ENCODE data around the gene P2RY1. TPM values are rescaled to one million over a fixed set of nuclear protein-coding genes. Genes with fewer than 3 reads are reported as not detected.

P2RY1 gene
- total RNA-seq, 1 experiment from 2014 or later, result 6.3 TPM

DNA sequence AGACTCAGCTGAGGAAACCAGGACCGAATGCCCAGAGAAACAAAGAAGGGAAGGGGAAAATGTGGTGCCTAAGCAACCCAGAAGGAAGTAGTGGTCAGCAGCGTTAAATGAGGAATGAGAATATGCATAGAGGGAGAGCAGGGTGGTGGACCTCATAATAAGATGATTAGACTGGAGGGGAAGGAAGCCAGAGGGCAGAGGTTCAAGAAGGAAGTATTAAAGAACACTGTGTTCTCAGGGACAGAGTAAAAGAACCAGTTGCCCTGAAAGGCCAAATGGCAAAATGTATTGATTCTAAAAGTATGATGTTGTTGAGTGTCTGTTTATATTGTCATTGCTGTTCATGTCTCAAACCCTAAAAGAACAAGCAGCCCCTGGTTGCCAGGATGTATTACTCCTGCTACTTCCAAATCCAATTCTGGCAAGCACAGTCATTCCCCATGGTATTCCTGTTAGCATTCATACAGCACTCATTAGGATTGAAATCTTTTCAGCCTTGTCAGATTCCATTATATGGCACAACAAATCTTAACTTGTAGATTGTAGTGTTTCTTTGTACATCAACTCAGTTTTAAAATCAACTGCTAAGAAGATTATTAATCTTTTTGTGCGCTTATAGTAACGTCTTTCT lies 23.4 kb downstream of the P2RY1 start:
- H2BK15ac ChIP-seq (ENCODE audit: low read depth, low read length), result no peak overlapping the region
- H3K27ac Mint-ChIP-seq, result peak overlapping the region in 1 of 3 experiments; percentile 3; a peak in 2 of 7 replicates
- WGBS (ENCODE audit: extremely low coverage, insufficient read length, low lambda C conversion rate), result no CpG with 5 or more reads among the region's 4 CpGs

More for the DNA sequence above, 23.4 kb downstream of the P2RY1 start:
- Histone ChIP-seq H3K4me2 (ENCODE audit: insufficient read depth, insufficient read length, low read length) (no peak overlapping the region), H4K5ac (ENCODE audit: insufficient read length, low read depth, low read length) (no peak overlapping the region), H3K27ac (ENCODE audit: insufficient read length, low read depth, low read length) (no peak overlapping the region), H3K79me1 (ENCODE audit: insufficient read depth, low read depth, low read length, poor library complexity, severe bottlenecking) (no peaks in the 10 kb centered on the region), H2BK12ac (ENCODE audit: insufficient read length, low read depth, low read length) (no peak overlapping the region), H3K23ac (ENCODE audit: insufficient read length, low read depth, low read length) (no peak overlapping the region), H3K23me2 (ENCODE audit: insufficient read length, low read depth, low read length, poor library complexity, severe bottlenecking) (no peaks in the 10 kb centered on the region), H3T11ph (ENCODE audit: low read length) (no peak overlapping the region), H3K27me3 (ENCODE audit: insufficient read depth, low read length) (no peaks in the 10 kb centered on the region), H4K91ac (ENCODE audit: insufficient read length, low read depth, low read length) (no peak overlapping the region), H3K4me1 (ENCODE audit: insufficient read depth, low read length) (no peaks in the 10 kb centered on the region), H2AFZ (ENCODE audit: low read length) (no peak overlapping the region), H3K14ac (ENCODE audit: insufficient read depth, low read length) (no peak overlapping the region), H4K20me1 (ENCODE audit: control insufficient read depth, insufficient read depth, insufficient read length) (no peaks in the 10 kb centered on the region), H4K8ac (replicated peaks; ENCODE audit: insufficient read length, low read depth, low read length) (no peak overlapping the region), H2BK5ac (ENCODE audit: insufficient read length, low read length) (no peak overlapping the region), H3K56ac (ENCODE audit: insufficient read length, low read depth, low read length) (no peak overlapping the region), H2BK20ac (ENCODE audit: low read depth, low read length, poor library complexity, severe bottlenecking) (no peak overlapping the region), H3K9ac (ENCODE audit: extremely low read depth, insufficient read length, low read length) (no peak overlapping the region), H3K79me2 (ENCODE audit: insufficient read depth, low read length) (no peaks in the 10 kb centered on the region), H2AK5ac (ENCODE audit: insufficient read length, low read length) (no peak overlapping the region), H3K9me3 (ENCODE audit: control insufficient read depth, low read depth, low read length) (no peaks in the 10 kb centered on the region), H2BK120ac (ENCODE audit: low read depth, low read length, poor library complexity, severe bottlenecking) (no peak overlapping the region), H3K18ac (ENCODE audit: insufficient read length, low read depth, low read length) (no peak overlapping the region), H3K4ac (ENCODE audit: low read depth, low read length) (no peak overlapping the region)
- H3K4me3 Mint-ChIP-seq, result no peak overlapping the region
- DNase-seq, result no peak
- peaks cover 0 to 4% of the 10 kb centered on the region in 2 experiments; a peak in 2 of 5 replicates for H3K9me3 Mint-ChIP-seq
- TF ChIP-seq, protein P1, sequence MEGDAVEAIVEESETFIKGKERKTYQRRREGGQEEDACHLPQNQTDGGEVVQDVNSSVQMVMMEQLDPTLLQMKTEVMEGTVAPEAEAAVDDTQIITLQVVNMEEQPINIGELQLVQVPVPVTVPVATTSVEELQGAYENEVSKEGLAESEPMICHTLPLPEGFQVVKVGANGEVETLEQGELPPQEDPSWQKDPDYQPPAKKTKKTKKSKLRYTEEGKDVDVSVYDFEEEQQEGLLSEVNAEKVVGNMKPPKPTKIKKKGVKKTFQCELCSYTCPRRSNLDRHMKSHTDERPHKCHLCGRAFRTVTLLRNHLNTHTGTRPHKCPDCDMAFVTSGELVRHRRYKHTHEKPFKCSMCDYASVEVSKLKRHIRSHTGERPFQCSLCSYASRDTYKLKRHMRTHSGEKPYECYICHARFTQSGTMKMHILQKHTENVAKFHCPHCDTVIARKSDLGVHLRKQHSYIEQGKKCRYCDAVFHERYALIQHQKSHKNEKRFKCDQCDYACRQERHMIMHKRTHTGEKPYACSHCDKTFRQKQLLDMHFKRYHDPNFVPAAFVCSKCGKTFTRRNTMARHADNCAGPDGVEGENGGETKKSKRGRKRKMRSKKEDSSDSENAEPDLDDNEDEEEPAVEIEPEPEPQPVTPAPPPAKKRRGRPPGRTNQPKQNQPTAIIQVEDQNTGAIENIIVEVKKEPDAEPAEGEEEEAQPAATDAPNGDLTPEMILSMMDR (conservative IDR thresholded peaks at IDR 0.05), result no peak
- H3K4me1 Mint-ChIP-seq, result no peaks in the 10 kb centered on the region
- H3K36me3 Mint-ChIP-seq (ENCODE audit: insufficient read depth in 1 of 3, low read depth in 3 of 3), result no peaks in the 10 kb centered on the region; a peak in 1 of 7 replicates
- H3K27me3 Mint-ChIP-seq (ENCODE audit: low read depth), result no peaks in the 10 kb centered on the region
